CD14-positive monocyte (primary cell): ENCODE measurements around the gene STK4. TPM values are rescaled to one million over a fixed set of nuclear protein-coding genes. Genes with fewer than 3 reads are reported as not detected.

Experiments
- DNase-seq, 3 donors: peaks; one replicate each; pipeline ENCODE4 v3.0.0-alpha.2; 2011 to 2022
- H2AFZ ChIP-seq: 2 replicates; pipeline ENCODE4 v1.6.0; 2012; ENCODE audit warnings: mild to moderate bottlenecking, low read depth, low read length, inconsistent platforms; ENCODE audit not compliant: insufficient read depth, poor library complexity, severe bottlenecking
- H3K27ac ChIP-seq, 2 donors: 1 replicate in 1 of 2; 2 replicates in 1 of 2; pipeline ENCODE4 v1.5.1; 2012 to 2013; ENCODE audit warnings: low read length in 2 of 2, control low read depth in 1 of 2, inconsistent platforms in 1 of 2, low read depth in 1 of 2, mild to moderate bottlenecking in 1 of 2
- H3K27me3 ChIP-seq, 2 donors: one replicate each; pipeline versions ENCODE4 v1.6.0 to v1.6.1; 2011 to 2013; ENCODE audit warnings: low read length in 2 of 2; ENCODE audit not compliant: control insufficient read depth in 2 of 2, insufficient read depth in 2 of 2
- H3K36me3 ChIP-seq, 2 donors: replicated peaks in 1 of 2; 1 replicate in 1 of 2; 2 replicates in 1 of 2; pipeline versions ENCODE4 v1.5.1 to v1.6.1; 2012 to 2013; ENCODE audit warnings: low read length in 2 of 2, control low read depth in 1 of 2, inconsistent platforms in 1 of 2, mild to moderate bottlenecking in 1 of 2; ENCODE audit not compliant: insufficient read depth in 2 of 2, control insufficient read depth in 1 of 2
- H3K4me1 ChIP-seq, 2 donors: 1 replicate in 1 of 2; 2 replicates in 1 of 2; pipeline versions ENCODE4 v1.5.1 to v1.6.1; 2012 to 2013; ENCODE audit warnings: low read length in 2 of 2, control low read depth in 1 of 2, inconsistent platforms in 1 of 2, mild to moderate bottlenecking in 1 of 2, moderate library complexity in 1 of 2; ENCODE audit not compliant: insufficient read depth in 2 of 2, control insufficient read depth in 1 of 2
- H3K4me2 ChIP-seq: replicated peaks from 2 replicates; pipeline ENCODE3; 2012; ENCODE audit warnings: low read length, moderate library complexity, mild to moderate bottlenecking; ENCODE audit not compliant: poor library complexity, severe bottlenecking; ENCODE audit errors: extremely low read depth
- H3K4me3 ChIP-seq, 3 experiments: fragments of 200-600 bp in 1 of 3; sonication (generic) in 1 of 3; replicated peaks in 1 of 3; 1 replicate in 2 of 3; 2 replicates in 1 of 3; pipeline ENCODE4 v1.5.1; 2011 to 2013; ENCODE audit warnings: low read length in 3 of 3, mild to moderate bottlenecking in 3 of 3, control low read depth in 2 of 3, low read depth in 2 of 3, inconsistent platforms in 1 of 3, moderate library complexity in 1 of 3
- H3K79me2 ChIP-seq: 2 replicates; pipeline ENCODE4 v1.6.0; 2012; ENCODE audit warnings: mild to moderate bottlenecking, control low read depth, inconsistent platforms, low read length, moderate library complexity; ENCODE audit not compliant: insufficient read depth
- H3K9ac ChIP-seq: 2 replicates; pipeline ENCODE4 v1.6.0; 2017; ENCODE audit warnings: low read length, mild to moderate bottlenecking; ENCODE audit not compliant: insufficient read depth, poor library complexity, severe bottlenecking
- H3K9me3 ChIP-seq, 2 donors: replicated peaks in 1 of 2; 1 replicate in 1 of 2; 2 replicates in 1 of 2; pipeline versions ENCODE4 v1.5.1 to v1.6.1; 2012 to 2013; ENCODE audit warnings: low read length in 2 of 2, control low read depth in 1 of 2; ENCODE audit not compliant: control insufficient read depth in 1 of 2, insufficient read depth in 1 of 2
- H4K20me1 ChIP-seq: 2 replicates; pipeline ENCODE4 v1.6.0; 2012; ENCODE audit warnings: mild to moderate bottlenecking, low read length, control low read depth, moderate library complexity; ENCODE audit not compliant: insufficient read depth
- H3K27ac Mint-ChIP-seq, 7 donors: one replicate each; pipeline ENCODE4 v1.8.0; 2020; ENCODE audit warnings: mild to moderate bottlenecking in 7 of 7, mixed read lengths in 7 of 7, moderate library complexity in 6 of 7, inconsistent platforms in 2 of 7
- H3K27me3 Mint-ChIP-seq, 3 donors: one replicate each; pipeline ENCODE4 v1.8.0; 2021 to 2022; ENCODE audit warnings: low read depth in 3 of 3, mild to moderate bottlenecking in 3 of 3, mixed read lengths in 3 of 3, moderate library complexity in 3 of 3, inconsistent platforms in 1 of 3
- H3K36me3 Mint-ChIP-seq, 2 donors: one replicate each; pipeline ENCODE4 v1.8.0; 2020; ENCODE audit warnings: mixed read lengths in 2 of 2, inconsistent platforms in 1 of 2, mild to moderate bottlenecking in 1 of 2
- H3K4me1 Mint-ChIP-seq: one replicate; pipeline ENCODE4 v1.8.0; 2020; ENCODE audit warnings: mild to moderate bottlenecking, mixed read lengths
- H3K4me3 Mint-ChIP-seq, 2 donors: one replicate each; pipeline ENCODE4 v1.8.0; 2020; ENCODE audit warnings: mild to moderate bottlenecking in 2 of 2, mixed read lengths in 2 of 2, moderate library complexity in 1 of 2
- H3K9me3 Mint-ChIP-seq, 7 donors: one replicate each; pipeline ENCODE4 v1.8.0; 2020 to 2022; ENCODE audit warnings: mixed read lengths in 7 of 7, mild to moderate bottlenecking in 6 of 7, moderate library complexity in 6 of 7, inconsistent platforms in 2 of 7
- CTCF ChIP-seq: fragments of 200-600 bp; IDR thresholded peaks from one replicate; pipeline ENCODE4 v1.8.0; 2022; ENCODE audit warnings: antibody characterized with exemption, mild to moderate bottlenecking
- WGBS: methylation state at CpG from one replicate; pipeline ENCODE4 v1.1.5; 2013; ENCODE audit warnings: missing lambda C conversion rate; ENCODE audit not compliant: insufficient coverage; 5-methylcytosine and 5-hydroxymethylcytosine counted together
- intact Hi-C, 2 donors: fragments of 100-400 bp; cut with micrococcal nuclease; formaldehyde crosslinking; loops; one replicate each; pipeline versions ENCODE4 v1.15.0 to v1.15.1; 2023
- polyA plus RNA-seq, 3 donors: library from polyadenylated mRNA; depleted of rRNA in 1 of 3; unstranded in 2 of 3; stranded (reverse) in 1 of 3; fragments of 300-500 nt in 2 of 3; fragments of >200 nt in 1 of 3; fragmentation: Illumina TruSeq in 2 of 3; gene quantifications; 1 replicate in 2 of 3; 2 replicates in 1 of 3; pipeline ENCODE4 v1.2.3, GENCODE V29; 2012 to 2021

Gene STK4
- polyA plus RNA-seq, 3 donors = 53.0 to 123 (median 69.9) TPM

- no peak overlapping the region for H3K4me3 Mint-ChIP-seq
- H3K9ac ChIP-seq = no peak overlapping the region
- H3K27ac Mint-ChIP-seq = no peak overlapping the region
- H3K4me1 Mint-ChIP-seq = no peaks in the 10 kb centered on the region
- H3K4me2 ChIP-seq = no peak overlapping the region
- no peak overlapping the region for H3K4me3 ChIP-seq
- intact Hi-C loops = no loop called here
- no peak overlapping the region for H2AFZ ChIP-seq
- TF ChIP-seq CTCF = no peak
- H3K27me3 Mint-ChIP-seq = no peaks in the 10 kb centered on the region
- 50% methylated on average over 2 of the region's 5 CpGs for WGBS
- H3K9me3 Mint-ChIP-seq = peaks cover 0 to 2% (median 0%) of the 10 kb centered on the region in 7 donors
- peaks cover 66% of the 10 kb centered on the region for H3K79me2 ChIP-seq
- peaks cover 99% of the 10 kb centered on the region for H4K20me1 ChIP-seq
- no peaks in the 10 kb centered on the region for H3K4me1 ChIP-seq
- H3K36me3 ChIP-seq = peaks cover 87 to 93% of the 10 kb centered on the region in 2 donors
- H3K36me3 Mint-ChIP-seq = peaks cover 68 to 85% of the 10 kb centered on the region in 2 donors
- DNase-seq = no peak
- no peaks in the 10 kb centered on the region for H3K9me3 ChIP-seq
- no peaks in the 10 kb centered on the region for H3K27me3 ChIP-seq
- H3K27ac ChIP-seq = no peak overlapping the region
These were observed 51.0 kb downstream of the STK4 start for GRCh38 chr20:45017281-45017680.

DNA sequence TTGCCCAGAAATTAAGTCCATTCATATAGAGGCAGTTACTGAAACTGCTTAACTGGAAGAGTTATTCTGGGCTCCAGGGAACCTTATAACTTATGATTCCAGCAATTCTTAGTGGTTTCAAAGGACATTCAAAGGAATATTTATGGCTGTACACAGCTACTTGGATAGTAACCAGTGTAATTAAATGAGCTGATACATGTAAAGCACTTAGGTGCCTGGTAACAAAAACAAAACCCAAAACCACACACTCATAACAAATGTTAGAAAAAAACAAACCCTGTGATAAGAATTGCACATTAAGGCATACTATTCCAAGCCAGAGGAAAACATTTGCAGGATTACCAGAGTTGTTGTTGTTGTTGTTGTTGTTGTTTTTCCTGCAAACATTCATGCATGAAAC, 51.5 kb downstream of the STK4 start:
- Histone ChIP-seq H3K9ac (no peak overlapping the region), H4K20me1 (peaks cover 99% of the 10 kb centered on the region), H3K4me2 (no peak overlapping the region), H3K79me2 (peaks cover 60% of the 10 kb centered on the region), H2AFZ (no peak overlapping the region), H3K36me3 (peaks cover 87 to 93% of the 10 kb centered on the region in 2 donors), H3K4me1 (no peaks in the 10 kb centered on the region), H3K27me3 (no peaks in the 10 kb centered on the region), H3K4me3 (no peak overlapping the region), H3K9me3 (no peaks in the 10 kb centered on the region), H3K27ac (no peak overlapping the region)
- Mint-ChIP-seq H3K27me3 (no peaks in the 10 kb centered on the region), H3K27ac (peak overlapping the region in 1 of 7 donors; percentile 32), H3K4me1 (no peaks in the 10 kb centered on the region), H3K4me3 (no peak overlapping the region), H3K36me3 (peaks cover 72 to 85% of the 10 kb centered on the region in 2 donors), H3K9me3 (peaks cover 0 to 2% (median 0%) of the 10 kb centered on the region in 7 donors)
- intact Hi-C loops = no loop called here
- DNase-seq = no peak
- TF ChIP-seq CTCF = no peak
